Measurements from ENCODE around the gene AMZ1.
"Not testable (repeated sequence)": the region's sequence is repeated elsewhere in the genome, so short reads cannot be mapped to it uniquely, and the experiment has no call there.

The AMZ1 gene

GRCh38 chr7:2692543-2692942 lies 4.5 kb downstream of the AMZ1 start:
- DNase-seq, result no peak

- not testable (repeated sequence) for DNase-seq
Observed at GRCh38 chr7:2693420-2694121, 5.6 kb downstream of the AMZ1 start.

- not testable (repeated sequence) for DNase-seq
Observed at GRCh38 chr7:2694122-2694436, 6.1 kb downstream of the AMZ1 start.

- DNase-seq, result no peak
Observed at GRCh38 chr7:2698581-2699288, 10.7 kb downstream of the AMZ1 start.

- no peak for DNase-seq
Observed at GRCh38 chr7:2699289-2699620, 11.3 kb downstream of the AMZ1 start.

- DNase-seq, result no peak
Observed at GRCh38 chr7:2700141-2700850, 12.3 kb downstream of the AMZ1 start.

- DNase-seq, result no peak
Observed at GRCh38 chr7:2701424-2701823, 13.4 kb downstream of the AMZ1 start.

- no peak for DNase-seq
Observed at GRCh38 chr7:2701832-2702593, 14.0 kb downstream of the AMZ1 start.

- DNase-seq, result no peak
Observed at GRCh38 chr7:2702594-2702957, 14.6 kb downstream of the AMZ1 start.

GRCh38 chr7:2705371-2706096 lies 17.5 kb downstream of the AMZ1 start:
- no peak for DNase-seq

GRCh38 chr7:2706685-2707126 lies 18.7 kb downstream of the AMZ1 start:
- DNase-seq, result no peak

GRCh38 chr7:2707481-2707880 lies 19.5 kb downstream of the AMZ1 start:
- DNase-seq, result no peak

GRCh38 chr7:2708041-2708440 lies 20.0 kb downstream of the AMZ1 start:
- no peak for DNase-seq

GRCh38 chr7:2708547-2709310 lies 20.7 kb downstream of the AMZ1 start:
- no peak for DNase-seq

- DNase-seq, result peak; percentile 93
Observed at GRCh38 chr7:2709553-2710285, 21.7 kb downstream of the AMZ1 start.

- DNase-seq, result no peak
Observed at GRCh38 chr7:2710286-2710655, 22.3 kb downstream of the AMZ1 start.

- no peak for DNase-seq
Observed at GRCh38 chr7:2710901-2711551, 23.0 kb downstream of the AMZ1 start.

GRCh38 chr7:2711895-2712675 lies 24.1 kb downstream of the AMZ1 start:
- no peak for DNase-seq

- DNase-seq, result peak; percentile 74
Observed at GRCh38 chr7:2713370-2713769, 25.4 kb downstream of the AMZ1 start.

- no peak for DNase-seq
Observed at GRCh38 chr7:2713978-2714377, 26.0 kb downstream of the AMZ1 start.

Data from islet precursor cell (in vitro differentiated cells).